Hypothalamus (tissue), 51 donors: ENCODE results near the gene CAMK4.
A peak's percentile ranks its signal among the peaks of the same experiment; 100 is the strongest.

ENCODE experiments used
- DNase-seq, 51 donors: peaks; one replicate each; lab custom pipeline; 2025; lab: John Stamatoyannopoulos, UW

The CAMK4 gene

GRCh38 chr5:111469293-111469896 is 245.2 kb downstream of the CAMK4 start:
- DNase-seq: no peak

DNA sequence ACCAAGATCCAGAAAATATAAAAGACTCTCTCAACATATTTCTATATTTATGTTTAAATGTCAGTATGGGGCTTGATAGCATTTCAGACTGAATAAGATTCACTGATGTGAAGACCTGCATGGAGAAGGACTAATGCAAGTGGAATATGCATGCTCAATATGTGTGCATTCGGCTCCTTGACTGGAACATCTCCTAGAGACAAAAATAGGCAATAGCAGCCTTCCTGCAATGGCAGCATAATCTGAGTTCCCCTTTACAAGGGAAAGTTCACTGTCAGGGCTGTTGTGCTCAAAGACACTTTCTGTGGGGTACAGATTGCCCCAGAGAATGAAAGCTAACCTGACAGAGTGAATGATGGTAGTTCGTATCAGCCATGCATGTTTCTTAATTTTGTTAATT is 245.7 kb downstream of the CAMK4 start:
- no peak for DNase-seq

GRCh38 chr5:111472096-111472495 is 247.9 kb downstream of the CAMK4 start:
- DNase-seq: no peak

- DNase-seq: peak in 4 of 51 donors; percentile 2 to 18 (median 8)
Observed at GRCh38 chr5:111472579-111472978, 248.4 kb downstream of the CAMK4 start.

DNA sequence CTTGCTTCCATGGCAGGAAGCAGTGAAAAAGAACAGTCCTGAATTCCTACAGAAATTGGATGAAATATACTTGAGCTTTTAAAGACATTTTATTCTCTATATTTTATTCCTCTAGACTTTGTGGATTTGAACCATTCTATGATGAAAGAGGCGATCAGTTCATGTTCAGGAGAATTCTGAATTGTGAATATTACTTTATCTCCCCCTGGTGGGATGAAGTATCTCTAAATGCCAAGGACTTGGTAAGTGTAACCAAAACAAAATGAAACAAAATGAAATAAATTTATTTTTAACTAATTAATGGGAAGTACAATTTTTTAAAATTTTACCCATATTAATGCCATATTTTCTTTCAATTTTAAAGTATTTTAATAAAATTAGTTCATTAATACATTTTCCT is 254.1 kb downstream of the CAMK4 start:
- DNase-seq: no peak

GRCh38 chr5:111478898-111479297 is 254.7 kb downstream of the CAMK4 start:
- no peak for DNase-seq

- DNase-seq: no peak
Observed at GRCh38 chr5:111480346-111480745, 256.2 kb downstream of the CAMK4 start.

DNA sequence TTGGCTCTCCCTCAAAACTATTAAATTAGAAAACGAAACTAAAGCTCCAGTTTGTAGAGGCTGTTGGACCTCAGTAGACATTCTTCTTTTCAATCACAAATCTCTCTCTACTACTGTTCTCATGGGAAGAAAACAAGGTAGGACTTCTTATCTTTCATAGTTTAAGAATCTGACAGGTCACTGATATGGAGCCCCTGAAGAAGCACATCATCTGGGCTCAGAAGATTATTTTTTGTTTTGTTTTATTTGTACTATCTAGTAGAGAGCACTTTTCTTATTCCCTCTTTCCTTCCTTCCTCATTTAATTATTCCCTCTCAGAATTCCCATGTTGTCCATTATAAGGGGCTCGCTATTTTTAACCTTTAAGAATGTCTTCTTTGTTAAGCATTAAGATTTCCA is 261.9 kb downstream of the CAMK4 start:
- no peak for DNase-seq

DNA sequence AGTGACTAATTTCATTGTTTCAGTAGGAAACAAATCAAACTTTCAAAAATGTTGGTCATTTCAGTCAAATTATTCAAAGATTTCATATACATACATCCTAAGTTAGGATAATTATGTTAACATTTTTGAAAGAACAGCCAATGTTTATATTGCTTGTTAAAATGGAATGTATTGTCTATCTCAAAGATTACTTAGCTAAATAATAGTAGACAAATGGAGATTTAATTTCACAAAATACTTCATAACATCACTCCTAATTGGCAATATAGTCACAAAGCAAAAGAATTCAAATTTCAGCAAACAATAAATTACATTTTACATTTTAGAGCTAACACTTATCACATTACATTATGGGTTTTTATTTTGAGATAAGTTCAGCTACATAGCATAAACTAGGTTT is 262.7 kb downstream of the CAMK4 start:
- no peak for DNase-seq

GRCh38 chr5:111488353-111488752 is 264.2 kb downstream of the CAMK4 start:
- DNase-seq: no peak

DNA sequence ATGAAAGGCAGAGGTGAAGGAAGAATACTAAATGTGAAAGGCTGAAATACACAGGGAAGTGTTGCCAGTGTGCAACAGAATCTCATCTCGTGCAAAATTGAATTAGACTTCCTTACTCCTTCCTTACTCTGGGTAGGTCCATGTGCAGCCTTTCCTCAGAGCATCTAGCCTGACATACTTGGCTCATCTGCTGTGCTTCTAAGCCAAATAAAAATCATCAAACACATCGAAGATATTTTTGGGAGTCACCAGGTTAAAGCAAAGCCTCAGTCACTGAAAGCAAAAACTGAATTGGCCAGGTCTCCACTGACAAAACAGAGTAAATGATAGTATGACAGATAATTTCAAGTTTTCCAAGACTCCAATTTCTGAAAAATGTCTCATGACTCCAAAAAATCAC is 268.8 kb downstream of the CAMK4 start:
- DNase-seq: no peak

GRCh38 chr5:111494355-111494999 is 270.3 kb downstream of the CAMK4 start:
- DNase-seq: no peak

DNA sequence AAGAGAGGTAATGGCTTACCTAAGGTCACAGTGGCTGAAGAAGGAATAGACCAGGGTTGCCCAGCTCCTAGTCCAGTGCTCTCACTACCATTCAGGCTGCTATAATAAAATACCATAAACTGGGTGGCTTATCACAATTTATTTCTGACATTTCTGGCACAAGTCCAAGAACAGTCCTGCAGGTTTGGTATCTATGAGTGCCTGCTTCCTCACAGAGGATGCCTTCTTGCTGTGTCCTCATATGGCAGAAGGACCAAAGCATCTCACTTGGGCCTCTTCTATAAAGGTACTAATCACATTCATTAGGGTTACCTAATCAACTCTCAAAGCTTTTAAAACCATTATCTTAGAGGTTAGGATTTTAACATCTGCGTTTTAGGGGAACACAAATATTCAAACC is 271.0 kb downstream of the CAMK4 start:
- DNase-seq: no peak

- DNase-seq: no peak
Observed at GRCh38 chr5:111498346-111498745, 274.2 kb downstream of the CAMK4 start.

DNA sequence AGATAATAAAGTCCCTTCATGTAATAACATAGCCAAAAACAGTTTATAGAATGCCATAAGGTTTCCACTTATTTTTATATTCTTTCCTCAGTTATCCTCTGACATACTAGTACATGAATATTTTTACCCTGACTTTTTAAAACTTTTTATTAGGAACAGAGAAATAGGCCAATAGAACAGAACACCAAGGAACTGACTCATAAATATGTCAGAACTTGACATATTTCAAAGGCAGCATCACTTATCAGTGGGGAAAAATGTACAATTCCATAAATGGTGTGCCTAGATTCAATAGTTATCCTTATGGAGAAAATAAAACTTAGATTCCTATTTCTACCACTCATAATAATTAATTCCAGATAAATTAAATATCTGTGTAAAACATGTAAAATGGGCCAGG is 278.8 kb downstream of the CAMK4 start:
- no peak for DNase-seq

DNA sequence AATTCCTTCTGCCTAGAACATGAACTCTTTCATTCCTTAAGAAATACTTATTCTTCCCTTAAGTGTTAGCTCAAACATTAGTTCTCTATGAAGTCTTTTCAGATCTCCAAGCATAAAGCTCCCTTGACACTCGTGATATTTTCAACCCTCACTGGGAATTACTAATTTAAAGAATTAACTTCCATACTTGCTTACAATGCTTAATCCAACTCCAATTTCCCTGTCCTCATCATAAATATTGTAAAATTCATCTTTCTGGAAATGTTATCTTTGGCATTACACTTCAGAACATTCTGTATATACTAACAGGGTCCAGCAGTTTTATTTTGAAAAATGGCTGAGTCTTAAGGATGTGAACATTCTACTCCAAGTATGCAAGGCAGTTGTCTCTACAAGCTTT is 280.9 kb downstream of the CAMK4 start:
- DNase-seq: no peak

DNA sequence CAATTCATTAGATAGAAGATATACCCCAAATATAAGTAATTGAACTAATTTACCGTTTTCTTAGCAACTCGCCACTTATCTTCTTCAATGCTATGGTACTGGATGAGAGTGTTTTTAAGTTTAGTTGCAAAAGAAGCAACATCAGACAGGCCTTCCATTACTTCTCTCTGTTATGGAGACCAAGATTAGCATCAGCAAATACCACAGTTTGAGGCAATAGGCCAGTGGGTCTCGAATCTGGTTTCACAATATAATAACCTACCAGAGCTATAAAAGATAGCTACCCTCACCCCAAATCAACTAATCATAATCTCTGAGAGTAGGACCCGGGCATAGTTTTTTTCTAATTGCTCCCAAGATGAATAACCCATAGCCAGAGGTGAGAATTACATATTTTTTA is 283.1 kb downstream of the CAMK4 start:
- DNase-seq: no peak

DNA sequence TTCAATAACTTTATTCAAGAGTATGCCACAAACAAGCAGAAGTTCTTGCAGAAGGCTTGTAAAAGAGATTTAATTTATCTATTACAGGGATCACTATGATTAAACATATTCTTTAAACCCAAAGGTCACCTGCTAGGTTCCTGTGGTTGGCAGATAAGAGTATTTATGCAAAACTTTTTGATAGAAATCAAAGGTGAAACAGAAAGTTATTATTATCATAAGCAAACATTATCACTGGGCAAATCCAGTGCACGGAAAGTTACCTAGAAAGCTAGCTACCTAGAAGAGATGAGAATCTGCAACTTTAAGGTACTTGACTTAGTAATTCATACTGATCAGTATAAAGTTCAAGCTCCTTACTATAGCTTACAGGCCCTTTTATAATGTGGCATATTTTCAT is 284.9 kb downstream of the CAMK4 start:
- no peak for DNase-seq

DNA sequence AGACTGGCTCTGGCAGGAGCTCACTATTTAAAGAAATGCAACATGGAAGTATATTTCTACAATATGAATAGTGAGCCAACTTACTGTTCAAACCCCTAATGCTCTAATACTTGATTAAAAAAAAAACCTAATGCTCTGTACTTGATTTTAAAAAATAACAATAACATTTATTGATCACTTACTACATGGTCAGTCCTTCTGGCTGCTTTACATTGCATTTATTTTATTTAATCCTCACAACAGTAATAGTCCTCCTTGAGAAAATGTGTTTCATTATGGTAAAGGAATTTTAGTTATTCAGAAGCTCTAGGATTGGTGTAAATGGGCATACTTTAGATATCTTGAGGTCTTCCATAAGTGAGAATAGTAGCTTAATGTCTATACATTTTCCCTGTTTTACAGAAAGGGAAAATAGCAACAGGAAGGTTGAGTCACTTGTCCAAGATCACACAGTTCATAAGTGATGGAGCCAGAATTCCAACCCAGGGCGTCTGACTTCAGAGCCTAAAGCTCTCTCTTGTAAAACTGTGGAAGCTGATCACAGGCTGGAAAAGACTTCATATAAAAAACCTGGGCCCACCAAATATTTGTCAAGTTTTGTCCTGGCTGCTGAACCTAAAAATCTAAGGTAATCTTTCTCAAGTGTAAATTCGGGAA is 287.1 kb downstream of the CAMK4 start:
- no peak for DNase-seq

GRCh38 chr5:111511831-111512374 is 287.7 kb downstream of the CAMK4 start:
- peak in 22 of 51 donors; percentile 22 to 91 (median 56) for DNase-seq

- peak; percentile 63 to 98 (median 95) for DNase-seq
Observed at GRCh38 chr5:111512375-111513130, 288.4 kb downstream of the CAMK4 start, which contains the start of gene STARD4. Gene STARD4, minus strand, starts transcription at chr5:111512535. Its CDS starts 5,102 bp downstream, at chr5:111507433.
